Testis (tissue), 3 donors: ENCODE measurements around the gene ATRN. TPM values are rescaled to one million over a fixed set of nuclear protein-coding genes. Genes with fewer than 3 reads are reported as not detected.

Experiments used
- DNase-seq: peaks from one replicate; pipeline ENCODE4 v3.0.0-alpha.2; 2019
- H3K27ac ChIP-seq, 2 donors: fragments of 200-600 bp; sonication (generic); one replicate each; pipeline ENCODE4 v1.5.1; 2019
- H3K27me3 ChIP-seq: fragments of 200-600 bp; sonication (generic); one replicate; pipeline ENCODE4 v1.5.1; 2019
- H3K36me3 ChIP-seq: fragments of 200-600 bp; sonication (generic); one replicate; pipeline ENCODE4 v1.5.1; 2017; ENCODE audit warnings: low read depth; ENCODE audit errors: missing control alignments
- H3K4me1 ChIP-seq: fragments of 200-600 bp; sonication (generic); one replicate; pipeline ENCODE4 v1.5.1; 2019
- H3K4me3 ChIP-seq, 2 donors: fragments of 200-600 bp; sonication (generic); one replicate each; pipeline ENCODE4 v1.5.1; 2017 to 2019
- H3K9me3 ChIP-seq: fragments of 200-600 bp; sonication (generic); one replicate; pipeline ENCODE4 v1.5.1; 2017
- CTCF ChIP-seq, 3 experiments: fragments of 450-650 bp in 2 of 3; fragments of 200-600 bp in 1 of 3; sonication (generic) in 1 of 3; IDR thresholded peaks; one replicate each; pipeline ENCODE4 v1.5.1; 2016 to 2019; ENCODE audit warnings: antibody characterized with exemption in 3 of 3, mild to moderate bottlenecking in 2 of 3, moderate library complexity in 1 of 3
- POLR2A ChIP-seq: fragments of 450-650 bp; IDR thresholded peaks from one replicate; pipeline ENCODE4 v1.6.1; 2017; ENCODE audit warnings: antibody characterized with exemption, mild to moderate bottlenecking, moderate library complexity
- WGBS, 2 donors: methylation state at CpG; one replicate each; pipeline ENCODE4 v1.1.5; 2018; 5-methylcytosine and 5-hydroxymethylcytosine counted together
- intact Hi-C: fragments of 100-400 bp; cut with DNase I; formaldehyde crosslinking; loops from one replicate; pipeline ENCODE4 v1.15.1; 2023; ENCODE audit warnings: low total_unique reads
- polyA plus RNA-seq: library from polyadenylated mRNA; stranded (reverse); fragments of 350-450 nt; fragmentation: Illumina TruSeq; extraction: RNeasy Lipid Tissue Mini Kit (QIAGEN cat#74804); gene quantifications from one replicate; pipeline ENCODE4 v1.2.3, GENCODE V29; 2014; ENCODE audit warnings: low read depth, low replicate concordance; ENCODE audit not compliant: insufficient read depth
- total RNA-seq, 2 donors: library from RNA; depleted of rRNA; stranded (reverse); fragments of >200 nt; gene quantifications; one replicate each; pipeline ENCODE4 v1.2.3, GENCODE V29; 2016

ATRN gene
- total and polyA plus RNA-seq, 3 donors from 2014 or later = 39.4 to 43.8 (median 42.7) TPM

GRCh38 chr20:3621111-3621510 lies 150.3 kb downstream of the ATRN start:
- H3K36me3 ChIP-seq = no peaks in the 10 kb centered on the region
- 87 to 92% methylated on average over 8 of the region's 8 CpGs for WGBS, 2 donors
- no peaks in the 10 kb centered on the region for H3K9me3 ChIP-seq
- TF ChIP-seq CTCF (IDR thresholded peaks at IDR 0.05) = no peak
- no peak for TF ChIP-seq POLR2A
- no peak overlapping the region for H3K27ac ChIP-seq
- no peaks in the 10 kb centered on the region for H3K27me3 ChIP-seq
- intact Hi-C loops = no loop called here
- no peak for DNase-seq
- H3K4me1 ChIP-seq = no peaks in the 10 kb centered on the region
- H3K4me3 ChIP-seq = no peak overlapping the region

- H3K4me1 ChIP-seq = no peaks in the 10 kb centered on the region
- 90 to 95% methylated on average over 4 of the region's 4 CpGs for WGBS, 2 donors
Observed at GRCh38 chr20:3622406-3622805, 151.6 kb downstream of the ATRN start.

GRCh38 chr20:3627476-3627875 lies 156.7 kb downstream of the ATRN start:
- 77 to 91% methylated on average over 2 of the region's 2 CpGs for WGBS, 2 donors
- H3K4me3 ChIP-seq = no peak overlapping the region
- no peaks in the 10 kb centered on the region for H3K4me1 ChIP-seq
- H3K27me3 ChIP-seq = no peaks in the 10 kb centered on the region
- DNase-seq = no peak
- TF ChIP-seq POLR2A = no peak
- no peak for TF ChIP-seq CTCF (IDR thresholded peaks at IDR 0.05)
- H3K36me3 ChIP-seq = no peaks in the 10 kb centered on the region
- H3K9me3 ChIP-seq = no peaks in the 10 kb centered on the region
- intact Hi-C loops = no loop called here
- no peak overlapping the region for H3K27ac ChIP-seq

More at GRCh38 chr20:3622406-3622805, 151.6 kb downstream of the ATRN start:
- no peak overlapping the region for H3K4me3 ChIP-seq
- H3K27me3 ChIP-seq = no peaks in the 10 kb centered on the region
- no peaks in the 10 kb centered on the region for H3K9me3 ChIP-seq
- TF ChIP-seq CTCF (IDR thresholded peaks at IDR 0.05) = no peak
- TF ChIP-seq POLR2A = no peak
- no peak overlapping the region for H3K27ac ChIP-seq
- intact Hi-C loops = no loop called here
- no peaks in the 10 kb centered on the region for H3K36me3 ChIP-seq
- no peak for DNase-seq

- 85 to 89% methylated on average over 16 of the region's 16 CpGs for WGBS, 2 donors
Observed at GRCh38 chr20:3628502-3629314, 157.9 kb downstream of the ATRN start.

More at GRCh38 chr20:3628502-3629314, 157.9 kb downstream of the ATRN start:
- Histone ChIP-seq H3K36me3 (no peaks in the 10 kb centered on the region), H3K27ac (no peak overlapping the region), H3K27me3 (no peaks in the 10 kb centered on the region), H3K4me1 (no peaks in the 10 kb centered on the region), H3K4me3 (no peak overlapping the region), H3K9me3 (no peaks in the 10 kb centered on the region)
- TF ChIP-seq CTCF (IDR thresholded peaks at IDR 0.05) = no peak
- TF ChIP-seq POLR2A = no peak
- intact Hi-C loops = no loop called here
- DNase-seq = no peak
